ENCODE data around the gene TNS3. TPM values are rescaled to one million over a fixed set of nuclear protein-coding genes. Genes with fewer than 3 reads are reported as not detected.

TNS3 gene
- total RNA-seq, 1 experiment from 2014 or later, result 135 TPM

- Mint-ChIP-seq H3K4me3 (ENCODE audit: low read depth, unreplicated experiment) (no peak overlapping the region), H3K9me3 (ENCODE audit: low read depth, unreplicated experiment) (no peaks in the 10 kb centered on the region), H3K27me3 (ENCODE audit: unreplicated experiment) (no peaks in the 10 kb centered on the region), H3K36me3 (ENCODE audit: insufficient read depth, unreplicated experiment) (peaks cover 28% of the 10 kb centered on the region), H3K27ac (ENCODE audit: unreplicated experiment) (no peak overlapping the region), H3K4me1 (ENCODE audit: low read depth, unreplicated experiment) (no peaks in the 10 kb centered on the region)
- no TSS peak for BruUV-seq (replicated peaks)
- no peak for DNase-seq
- TF ChIP-seq CTCF (IDR thresholded peaks at IDR 0.05; ENCODE audit: unreplicated experiment), result no peak
- CTCF ChIA-PET, result no interaction called here
- intact Hi-C loops (cut with micrococcal nuclease; ENCODE audit: unreplicated experiment), result no loop called here
These were observed 278.8 kb downstream of the TNS3 start for GRCh38 chr7:47303014-47303694.

DNA sequence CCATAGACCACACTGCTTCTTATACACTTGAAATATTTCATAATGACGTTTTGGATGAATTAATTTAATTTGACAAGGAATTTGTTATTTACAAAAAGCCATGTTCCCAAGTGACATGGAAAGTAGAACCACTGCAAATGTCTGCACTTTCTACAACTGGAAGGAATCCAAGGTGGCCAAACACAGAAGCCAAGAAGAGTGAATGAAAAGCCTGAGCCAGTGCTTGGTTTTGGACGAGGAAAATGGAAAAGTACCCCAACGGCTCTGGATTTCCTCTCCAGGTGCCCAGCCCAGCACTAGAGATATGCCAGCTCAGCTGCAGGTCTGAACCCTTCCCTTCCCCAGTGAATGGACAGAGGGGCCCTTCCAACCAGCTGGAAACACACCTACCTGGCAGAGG, 279.4 kb downstream of the TNS3 start:
- CTCF ChIA-PET, result no interaction called here
- no peaks in the 10 kb centered on the region for H3K4me1 Mint-ChIP-seq (ENCODE audit: low read depth, unreplicated experiment)
- DNase-seq, result no peak
- no peak for TF ChIP-seq CTCF (IDR thresholded peaks at IDR 0.05; ENCODE audit: unreplicated experiment)
- intact Hi-C loops (cut with micrococcal nuclease; ENCODE audit: unreplicated experiment), result no loop called here
- H3K27me3 Mint-ChIP-seq (ENCODE audit: unreplicated experiment), result no peaks in the 10 kb centered on the region
- H3K9me3 Mint-ChIP-seq (ENCODE audit: low read depth, unreplicated experiment), result no peaks in the 10 kb centered on the region
- H3K27ac Mint-ChIP-seq (ENCODE audit: unreplicated experiment), result no peak overlapping the region
- BruUV-seq (replicated peaks), result no TSS peak
- H3K36me3 Mint-ChIP-seq (ENCODE audit: insufficient read depth, unreplicated experiment), result peaks cover 29% of the 10 kb centered on the region
- no peak overlapping the region for H3K4me3 Mint-ChIP-seq (ENCODE audit: low read depth, unreplicated experiment)

GRCh38 chr7:47301657-47302295, 280.1 kb downstream of the TNS3 start:
- intact Hi-C loops (cut with micrococcal nuclease; ENCODE audit: unreplicated experiment), result no loop called here
- no TSS peak for BruUV-seq (replicated peaks)
- no peak for DNase-seq
- H3K27me3 Mint-ChIP-seq (ENCODE audit: unreplicated experiment), result no peaks in the 10 kb centered on the region
- H3K9me3 Mint-ChIP-seq (ENCODE audit: low read depth, unreplicated experiment), result no peaks in the 10 kb centered on the region
- CTCF ChIA-PET, result interaction anchor here (0.7 kb wide), 1 partner anchor 471 kb away, joined by 4 read pairs; no protein-coding TSS in a partner anchor
- H3K27ac Mint-ChIP-seq (ENCODE audit: unreplicated experiment), result no peak overlapping the region
- TF ChIP-seq CTCF (IDR thresholded peaks at IDR 0.05; ENCODE audit: unreplicated experiment), result no peak
- no peaks in the 10 kb centered on the region for H3K4me1 Mint-ChIP-seq (ENCODE audit: low read depth, unreplicated experiment)
- peaks cover 36% of the 10 kb centered on the region for H3K36me3 Mint-ChIP-seq (ENCODE audit: insufficient read depth, unreplicated experiment)
- no peak overlapping the region for H3K4me3 Mint-ChIP-seq (ENCODE audit: low read depth, unreplicated experiment)

- H3K27me3 Mint-ChIP-seq (ENCODE audit: unreplicated experiment), result no peaks in the 10 kb centered on the region
- no peaks in the 10 kb centered on the region for H3K4me1 Mint-ChIP-seq (ENCODE audit: low read depth, unreplicated experiment)
- H3K36me3 Mint-ChIP-seq (ENCODE audit: insufficient read depth, unreplicated experiment), result peaks cover 42% of the 10 kb centered on the region
- no peak overlapping the region for H3K4me3 Mint-ChIP-seq (ENCODE audit: low read depth, unreplicated experiment)
- no TSS peak for BruUV-seq (replicated peaks)
- intact Hi-C loops (cut with micrococcal nuclease; ENCODE audit: unreplicated experiment), result no loop called here
- TF ChIP-seq CTCF (IDR thresholded peaks at IDR 0.05; ENCODE audit: unreplicated experiment), result peak; percentile 14
- CTCF ChIA-PET, result interaction anchor here (0.7 kb wide), 1 partner anchor 472 kb away, joined by 4 read pairs; no protein-coding TSS in a partner anchor
- no peaks in the 10 kb centered on the region for H3K9me3 Mint-ChIP-seq (ENCODE audit: low read depth, unreplicated experiment)
- H3K27ac Mint-ChIP-seq (ENCODE audit: unreplicated experiment), result no peak overlapping the region
- no peak for DNase-seq
These were observed 280.8 kb downstream of the TNS3 start for GRCh38 chr7:47301105-47301477.
